ENCODE results near the gene PBX3. TPM values are rescaled to one million over a fixed set of nuclear protein-coding genes. Genes with fewer than 3 reads are reported as not detected.

The PBX3 gene
- total and polyA plus RNA-seq, 2 donors (not counting 1 experiment from before 2014, with no cell fraction given) = 15.5 to 39.0 TPM

GRCh38 chr9:125998837-125999503, 251.8 kb downstream of the PBX3 start:
- 91% methylated on average over 6 of the region's 17 CpGs for WGBS (ENCODE audit: insufficient coverage)

GRCh38 chr9:125999504-125999881, 252.3 kb downstream of the PBX3 start:
- Mint-ChIP-seq H3K27ac (no peak overlapping the region), H3K27me3 (peaks cover 8% of the 10 kb centered on the region), H3K4me3 (no peak overlapping the region), H3K9me3 (ENCODE audit: insufficient read depth) (no peaks in the 10 kb centered on the region), H3K4me1 (no peaks in the 10 kb centered on the region)
- H3K27me3 ChIP-seq (replicated peaks in 1 of 4; ENCODE audit: control extremely low read depth in 1 of 4, control insufficient read depth in 3 of 4, insufficient read depth in 4 of 4, low read length in 3 of 4) = no peaks in the 10 kb centered on the region
- H3K4me3 ChIP-seq (ENCODE audit: control extremely low read depth in 1 of 5, extremely low read depth in 1 of 5, insufficient read depth in 1 of 5, low read depth in 2 of 5, low read length in 4 of 5) = no peak overlapping the region
- CTCF ChIA-PET = no interaction called here
- peaks cover 0 to 2% (median 0%) of the 10 kb centered on the region in 3 donors for H3K9me3 ChIP-seq (ENCODE audit: control extremely low read depth in 1 of 3, control insufficient read depth in 2 of 3, insufficient read depth in 1 of 3, low read length in 2 of 3)
- ATAC-seq (ENCODE audit: low read depth) = no peak
- DNase-seq = no peak
- H3K9ac ChIP-seq (ENCODE audit: low read length) = no peak overlapping the region
- H2AFZ ChIP-seq (ENCODE audit: insufficient read depth, low read depth, low read length, poor library complexity, severe bottlenecking) = no peak overlapping the region
- H3K4me1 ChIP-seq (ENCODE audit: control insufficient read depth in 2 of 2, insufficient read depth in 2 of 2, low read length in 2 of 2) = no peaks in the 10 kb centered on the region
- H4K20me1 ChIP-seq (ENCODE audit: control insufficient read depth, insufficient read depth, low read length, poor library complexity, severe bottlenecking) = no peaks in the 10 kb centered on the region
- no peak overlapping the region for H3K4me2 ChIP-seq (replicated peaks; ENCODE audit: low read depth, low read length, poor library complexity, severe bottlenecking)
- no peaks in the 10 kb centered on the region for H3K36me3 ChIP-seq (replicated peaks in 1 of 2; ENCODE audit: control extremely low read depth in 1 of 2, control insufficient read depth in 1 of 2, extremely low read depth in 1 of 2, insufficient read depth in 2 of 2, low read length in 1 of 2)
- POLR2A ChIA-PET = no interaction called here
- no peaks in the 10 kb centered on the region for H3K79me2 ChIP-seq (ENCODE audit: control insufficient read depth, insufficient read depth, low read length)
- intact Hi-C loops (cut with micrococcal nuclease) = no loop called here
- H3K27ac ChIP-seq (ENCODE audit: low read length in 2 of 2) = no peak overlapping the region
- WGBS (ENCODE audit: insufficient coverage) = 70% methylated on average over 2 of the region's 2 CpGs
- TF ChIP-seq EZH2 (IDR thresholded peaks at IDR 0.05; ENCODE audit: borderline replicate concordance, insufficient read depth, low read depth, low read length, poor library complexity, severe bottlenecking) (no peak), CTCF (IDR thresholded peaks at IDR 0.05) (no peak)

More at GRCh38 chr9:125998837-125999503, 251.8 kb downstream of the PBX3 start:
- Histone ChIP-seq H3K79me2 (ENCODE audit: control insufficient read depth, insufficient read depth, low read length) (no peaks in the 10 kb centered on the region), H3K4me2 (replicated peaks; ENCODE audit: low read depth, low read length, poor library complexity, severe bottlenecking) (no peak overlapping the region), H3K4me3 (ENCODE audit: control extremely low read depth in 1 of 5, extremely low read depth in 1 of 5, insufficient read depth in 1 of 5, low read depth in 2 of 5, low read length in 4 of 5) (no peak overlapping the region), H3K36me3 (replicated peaks in 1 of 2; ENCODE audit: control extremely low read depth in 1 of 2, control insufficient read depth in 1 of 2, extremely low read depth in 1 of 2, insufficient read depth in 2 of 2, low read length in 1 of 2) (no peaks in the 10 kb centered on the region), H3K4me1 (ENCODE audit: control insufficient read depth in 2 of 2, insufficient read depth in 2 of 2, low read length in 2 of 2) (no peaks in the 10 kb centered on the region), H3K27ac (ENCODE audit: low read length in 2 of 2) (no peak overlapping the region), H3K9ac (ENCODE audit: low read length) (no peak overlapping the region), H4K20me1 (ENCODE audit: control insufficient read depth, insufficient read depth, low read length, poor library complexity, severe bottlenecking) (no peaks in the 10 kb centered on the region), H3K27me3 (replicated peaks in 1 of 4; ENCODE audit: control extremely low read depth in 1 of 4, control insufficient read depth in 3 of 4, insufficient read depth in 4 of 4, low read length in 3 of 4) (no peaks in the 10 kb centered on the region), H2AFZ (ENCODE audit: insufficient read depth, low read depth, low read length, poor library complexity, severe bottlenecking) (no peak overlapping the region), H3K9me3 (ENCODE audit: control extremely low read depth in 1 of 3, control insufficient read depth in 2 of 3, insufficient read depth in 1 of 3, low read length in 2 of 3) (peaks cover 0 to 2% (median 0%) of the 10 kb centered on the region in 3 donors)
- ChIA-PET POLR2A (no interaction called here), CTCF (no interaction called here)
- DNase-seq = no peak
- no peak for TF ChIP-seq CTCF (IDR thresholded peaks at IDR 0.05)
- no peak for TF ChIP-seq EZH2 (IDR thresholded peaks at IDR 0.05; ENCODE audit: borderline replicate concordance, insufficient read depth, low read depth, low read length, poor library complexity, severe bottlenecking)
- Mint-ChIP-seq H3K27me3 (peaks cover 8% of the 10 kb centered on the region), H3K9me3 (ENCODE audit: insufficient read depth) (no peaks in the 10 kb centered on the region), H3K4me1 (no peaks in the 10 kb centered on the region), H3K27ac (no peak overlapping the region), H3K4me3 (no peak overlapping the region)
- no peak for ATAC-seq (ENCODE audit: low read depth)
- intact Hi-C loops (cut with micrococcal nuclease) = no loop called here

Data from B cell (primary cell).